Heart left ventricle (tissue), 13 donors: ENCODE data around the gene NMNAT3.

ENCODE experiments used
- CTCF ChIP-seq, 12 donors: fragments of 200-600 bp; sonication (generic) in 4 of 12; IDR thresholded peaks; one replicate each; pipeline versions ENCODE4 v1.5.0 to v1.8.0; 2018 to 2022; ENCODE audit warnings: antibody characterized with exemption in 12 of 12, mild to moderate bottlenecking in 5 of 12
- POLR2A ChIP-seq, 2 donors: fragments of 450-650 bp; IDR thresholded peaks; one replicate each; pipeline ENCODE4 v1.6.1; 2017; ENCODE audit warnings: antibody characterized with exemption in 2 of 2, mild to moderate bottlenecking in 2 of 2, moderate library complexity in 2 of 2
- donor health status: ischemic (EF 13 %, LVEDD 7.1; RV severe dilation, severe dysfunction).
- donor health status: DM: no; HTN: yes; CAD: no.
- donor health status: DM: no; HTN: no; CAD: no.
- donor health status: ischemic (EF 25% LVEDD 6.9; RV normal size, moderate dysfunction).
- donor health status: ischemic (EF 25% LVEDD 5.7; RV mildly dilated, moderate dysfunction).
- donor health status: ischemic (EF 35%, LVEDD 5.7; RV mildly dilated, moderate dysfunction).
- donor health status: nonischemic (EF 11% LVEDD 7.7; RV severe dilation, severe dysfunction).
- donor health status: DM: yes; HTN: yes; CAD: no.
- donor health status: PGD.
- donor health status: ischemic (EF 29% LVEDD 5.4; RV normal size, mild dysfunction).
- donor health status: nonischemic (EF 23%, LVEDD 6.1; RV moderate dilation, normal function).

GRCh38 chr3:139558351-139559266 is 119.2 kb downstream of the NMNAT3 start:
- TF ChIP-seq CTCF (IDR thresholded peaks at IDR 0.05) (no peak), POLR2A (IDR thresholded peaks at IDR 0.05) (no peak)
